AG09319 (cell line): Measurements from ENCODE around the gene CDK4.

Experiments
- DNase-seq: peaks from one replicate; pipeline ENCODE4 v3.0.0-alpha.2; 2010; ENCODE audit warnings: low read depth; ENCODE audit errors: extremely low read depth
- TF ChIP-seq, protein P1 (sequence below): IDR thresholded peaks from 2 replicates; pipeline ENCODE4 v1.5.1; 2011; ENCODE audit warnings: low read depth, mild to moderate bottlenecking, inconsistent platforms, low read length, moderate library complexity

CDK4 gene

DNA sequence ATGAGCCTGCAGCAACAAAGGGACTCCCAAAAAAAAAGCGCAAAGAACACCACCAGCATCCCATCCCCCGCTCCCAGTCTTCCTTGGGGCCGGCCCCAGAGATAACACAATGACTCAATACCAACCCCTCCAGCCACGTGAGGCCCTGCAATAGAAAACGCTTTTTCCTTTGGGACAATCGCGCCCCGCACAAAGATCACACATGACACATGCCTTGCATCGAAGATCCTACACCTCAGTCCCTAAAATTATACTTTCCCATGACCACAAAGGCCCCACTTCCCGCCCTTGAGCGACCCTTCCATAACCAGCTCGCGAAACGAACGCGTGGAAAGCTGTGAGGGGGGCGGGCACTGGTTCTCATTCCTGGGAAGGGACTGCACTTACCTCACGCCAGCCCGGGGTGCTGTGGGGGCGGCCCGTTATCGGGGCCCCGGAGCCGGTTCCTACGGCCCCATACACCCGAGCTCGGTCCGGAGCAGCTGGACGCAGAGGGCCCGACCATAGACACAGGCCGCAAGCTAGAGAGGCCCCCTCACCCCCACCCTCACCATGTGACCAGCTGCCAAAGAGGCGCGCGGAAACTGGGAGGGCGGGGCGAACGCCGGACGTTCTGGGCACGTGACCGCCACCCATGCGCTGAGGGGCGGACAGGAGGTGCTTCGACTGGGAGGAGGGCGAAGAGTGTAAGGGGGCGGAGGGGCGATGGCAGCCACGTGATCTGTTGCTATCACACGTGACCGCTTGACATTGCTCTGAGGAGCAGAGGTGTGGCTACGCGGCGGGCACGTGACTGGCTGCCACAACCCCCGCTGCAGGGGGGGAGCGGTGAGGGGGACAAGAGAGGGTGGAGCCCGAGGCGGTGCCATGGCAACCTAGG, at the start of gene CDK4:
Gene CDK4 (minus strand): TSS at position 523 of the 880 bp plus-strand sequence. CDS start 593 bp downstream, outside the sequence.
- TF ChIP-seq, protein P1, sequence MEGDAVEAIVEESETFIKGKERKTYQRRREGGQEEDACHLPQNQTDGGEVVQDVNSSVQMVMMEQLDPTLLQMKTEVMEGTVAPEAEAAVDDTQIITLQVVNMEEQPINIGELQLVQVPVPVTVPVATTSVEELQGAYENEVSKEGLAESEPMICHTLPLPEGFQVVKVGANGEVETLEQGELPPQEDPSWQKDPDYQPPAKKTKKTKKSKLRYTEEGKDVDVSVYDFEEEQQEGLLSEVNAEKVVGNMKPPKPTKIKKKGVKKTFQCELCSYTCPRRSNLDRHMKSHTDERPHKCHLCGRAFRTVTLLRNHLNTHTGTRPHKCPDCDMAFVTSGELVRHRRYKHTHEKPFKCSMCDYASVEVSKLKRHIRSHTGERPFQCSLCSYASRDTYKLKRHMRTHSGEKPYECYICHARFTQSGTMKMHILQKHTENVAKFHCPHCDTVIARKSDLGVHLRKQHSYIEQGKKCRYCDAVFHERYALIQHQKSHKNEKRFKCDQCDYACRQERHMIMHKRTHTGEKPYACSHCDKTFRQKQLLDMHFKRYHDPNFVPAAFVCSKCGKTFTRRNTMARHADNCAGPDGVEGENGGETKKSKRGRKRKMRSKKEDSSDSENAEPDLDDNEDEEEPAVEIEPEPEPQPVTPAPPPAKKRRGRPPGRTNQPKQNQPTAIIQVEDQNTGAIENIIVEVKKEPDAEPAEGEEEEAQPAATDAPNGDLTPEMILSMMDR: no peak

DNA sequence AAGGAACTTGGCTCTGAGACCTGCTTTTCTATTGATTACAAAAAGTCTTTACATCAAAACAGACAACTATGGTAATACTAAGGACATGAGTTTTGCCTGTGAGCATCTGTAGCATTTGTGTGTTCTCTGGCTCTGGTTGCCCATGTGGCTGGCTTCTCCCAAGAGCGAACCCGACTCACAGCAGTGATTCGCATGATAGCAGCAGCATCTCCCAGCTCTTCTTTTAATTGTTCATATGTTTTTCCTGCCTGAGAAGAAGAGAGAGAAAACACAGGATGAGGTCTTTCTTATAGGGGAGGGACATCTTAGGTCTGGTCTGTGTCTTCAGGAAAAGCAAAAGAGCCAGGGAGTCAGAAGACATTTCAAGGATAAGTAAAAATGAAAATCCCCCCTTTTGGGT, 48.9 kb upstream of the CDK4 start:
- no peak for DNase-seq
- TF ChIP-seq, protein P1: no peak

More for the DNA sequence above, at the start of gene CDK4:
- DNase-seq: peak; percentile 99

- no peak for DNase-seq
- TF ChIP-seq, protein P1: no peak
These were observed 45.8 kb upstream of the CDK4 start for GRCh38 chr12:57797933-57798332.

DNA sequence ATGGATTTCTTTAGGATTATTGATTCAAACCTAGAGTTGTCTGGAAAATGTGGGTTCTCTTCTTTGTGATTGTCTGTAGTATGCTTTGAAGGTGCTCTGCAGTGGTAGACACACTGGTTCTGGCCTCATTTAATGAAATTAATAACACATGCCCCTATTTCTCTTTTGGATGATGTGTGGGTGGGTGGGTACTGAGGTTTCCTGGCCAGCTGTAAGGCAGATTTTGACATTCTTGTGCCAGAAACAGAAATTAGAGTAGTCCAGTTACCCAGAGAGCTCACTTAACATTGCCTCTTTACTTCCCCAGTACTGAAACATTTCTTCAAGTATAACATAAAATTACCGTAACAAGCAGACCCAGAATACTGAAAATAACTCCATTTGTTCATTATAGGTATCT, 44.9 kb upstream of the CDK4 start:
- no peak for DNase-seq
- TF ChIP-seq, protein P1: no peak

- no peak for DNase-seq
- TF ChIP-seq, protein P1: no peak
These were observed 43.2 kb upstream of the CDK4 start for GRCh38 chr12:57795354-57795753.

- TF ChIP-seq, protein P1: no peak
- DNase-seq: no peak
These were observed 41.8 kb upstream of the CDK4 start for GRCh38 chr12:57793920-57794319.

DNA sequence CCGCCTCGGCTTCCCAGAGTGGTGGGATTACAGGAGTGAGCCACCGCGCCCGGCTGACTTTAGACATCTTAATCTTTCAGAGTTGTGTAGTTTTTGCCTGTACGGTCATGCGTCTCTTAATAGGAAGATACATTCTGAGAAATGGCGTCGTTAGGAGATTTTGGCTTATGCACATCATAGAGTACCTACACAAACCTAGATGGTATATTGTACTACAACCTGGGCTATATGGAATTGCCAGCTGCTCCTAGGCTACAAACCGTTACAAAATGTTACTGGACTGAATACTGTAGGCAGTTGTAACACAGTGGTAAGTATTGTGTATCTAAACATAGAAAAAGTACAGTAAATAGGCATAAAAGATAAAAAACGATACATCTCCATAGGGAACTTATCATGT, 31.8 kb upstream of the CDK4 start:
- DNase-seq: no peak
- TF ChIP-seq, protein P1: no peak
